Retinal pigment epithelial cell (primary cell): ENCODE measurements around the gene POLR1A.
A peak's percentile ranks its signal among the peaks of the same experiment; 100 is the strongest.

ENCODE experiments used
- DNase-seq: peaks from one replicate; pipeline ENCODE4 v3.0.0-alpha.2; 2010; ENCODE audit warnings: low read depth
- H3K4me3 ChIP-seq: 2 replicates; pipeline ENCODE4 v1.5.1; 2011; ENCODE audit warnings: mild to moderate bottlenecking, low read length, control low read depth, moderate library complexity
- CTCF ChIP-seq: conservative IDR thresholded peaks from 2 replicates; pipeline ENCODE4 v1.5.1; 2011; ENCODE audit warnings: low read depth, low read length, control low read depth, inconsistent platforms

POLR1A gene

DNA sequence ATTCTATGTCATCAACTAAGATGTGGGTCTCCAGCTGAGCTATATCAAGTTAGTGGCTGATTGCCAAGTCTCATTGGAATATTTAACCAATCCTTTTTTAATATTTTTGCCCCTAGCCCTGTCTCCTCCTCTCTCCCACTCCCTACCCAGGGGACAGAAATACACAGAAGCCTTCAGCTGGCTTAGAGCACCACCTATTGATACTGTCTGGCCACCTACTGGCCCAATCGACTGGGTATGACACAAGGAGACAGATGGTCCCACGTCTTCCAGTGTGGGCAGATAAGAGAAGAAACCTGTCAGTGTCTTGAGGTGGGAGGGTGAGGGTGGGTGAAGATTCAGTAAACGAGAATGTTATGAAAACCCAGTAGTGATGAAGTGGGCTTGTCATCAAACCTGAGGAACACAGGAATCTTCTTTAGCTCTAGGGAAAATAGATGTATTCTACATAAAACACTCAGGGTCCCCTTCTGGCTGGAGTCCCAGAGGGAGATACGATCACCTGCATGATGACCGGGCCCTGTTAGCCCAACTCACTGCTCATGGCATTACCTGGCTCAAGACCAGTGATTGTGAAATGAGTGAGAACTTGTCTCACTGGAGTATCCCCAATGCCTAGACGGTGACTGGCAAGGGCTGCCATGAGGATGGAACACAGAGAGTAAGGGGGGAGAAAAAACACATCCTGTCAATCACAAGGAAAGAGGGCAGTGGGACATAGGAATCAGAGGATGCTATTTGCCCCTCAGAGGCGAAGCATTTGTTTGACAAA, 26.7 kb downstream of the POLR1A start:
- H3K4me3 ChIP-seq, result no peak overlapping the region
- peak; percentile 64 for TF ChIP-seq CTCF
- DNase-seq, result no peak

GRCh38 chr2:86075886-86076285, 29.8 kb downstream of the POLR1A start:
- H3K4me3 ChIP-seq, result no peak overlapping the region
- DNase-seq, result no peak
- no peak for TF ChIP-seq CTCF

DNA sequence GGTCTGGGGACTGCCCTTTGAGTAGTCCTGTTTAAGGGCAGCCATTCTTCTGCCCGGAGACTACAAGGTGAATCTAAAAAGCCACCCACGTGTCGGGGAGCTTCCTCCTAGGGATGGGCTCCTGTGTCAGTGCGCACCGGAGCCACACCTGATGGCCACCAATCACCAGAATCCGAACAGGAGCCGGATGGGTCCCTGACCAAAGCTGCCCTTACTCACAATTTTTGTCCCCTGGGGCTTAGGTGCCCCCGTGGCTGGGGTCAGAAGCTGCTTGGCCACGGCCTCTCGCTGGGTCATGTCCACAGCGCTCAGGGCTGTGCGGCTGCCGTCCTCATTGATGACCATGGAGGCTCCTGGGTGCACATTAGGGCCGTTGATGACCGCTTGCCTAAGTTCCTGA, 30.9 kb downstream of the POLR1A start:
- no peak overlapping the region for H3K4me3 ChIP-seq
- DNase-seq, result no peak
- no peak for TF ChIP-seq CTCF

DNA sequence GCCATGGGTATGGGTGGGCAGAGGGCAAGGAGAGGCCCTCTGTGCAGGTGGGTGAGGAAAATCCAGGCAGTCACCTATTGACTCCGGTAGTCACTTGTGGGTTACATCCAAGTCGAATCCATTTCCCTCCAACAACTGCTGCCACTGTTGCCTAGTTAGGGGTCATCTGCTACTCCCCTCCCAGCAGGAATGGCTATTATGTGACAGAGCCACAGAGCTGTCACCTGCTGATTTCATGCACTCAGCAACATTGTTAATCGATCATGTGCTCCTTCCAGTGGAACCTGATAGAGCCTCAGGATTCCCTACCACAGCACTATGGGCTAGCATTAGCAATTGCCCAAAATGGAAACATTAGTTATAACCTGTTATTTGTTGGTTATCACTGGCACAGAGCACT, 31.4 kb downstream of the POLR1A start:
- TF ChIP-seq CTCF, result no peak
- no peak for DNase-seq
- H3K4me3 ChIP-seq, result no peak overlapping the region

GRCh38 chr2:86073225-86073624, 32.5 kb downstream of the POLR1A start:
- no peak overlapping the region for H3K4me3 ChIP-seq
- TF ChIP-seq CTCF, result no peak
- no peak for DNase-seq

GRCh38 chr2:86072271-86072858, 33.3 kb downstream of the POLR1A start:
- no peak overlapping the region for H3K4me3 ChIP-seq
- no peak for DNase-seq
- no peak for TF ChIP-seq CTCF

DNA sequence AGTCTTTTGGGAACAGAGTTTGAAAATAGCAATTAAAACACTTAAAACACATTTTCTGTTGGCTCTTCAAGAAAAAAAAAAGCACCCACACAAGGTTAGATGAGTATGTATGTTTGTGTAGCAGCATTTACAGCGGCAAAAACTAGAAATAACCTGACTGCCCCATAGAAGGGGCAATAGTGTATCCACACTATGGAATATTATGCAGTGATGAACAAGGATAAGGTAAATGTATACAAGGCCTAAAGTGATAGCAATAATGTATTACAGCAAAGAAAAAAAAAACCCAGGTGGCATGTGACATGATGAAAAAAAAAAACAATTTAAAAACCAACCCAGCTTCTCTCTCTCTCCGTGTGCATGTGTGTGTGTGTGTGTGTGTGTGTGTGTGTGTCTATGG, 34.8 kb downstream of the POLR1A start:
- no peak for DNase-seq
- TF ChIP-seq CTCF, result no peak

More for the DNA sequence above, 34.8 kb downstream of the POLR1A start:
- H3K4me3 ChIP-seq, result no peak overlapping the region
